IMR-90 (cell line): ENCODE measurements around the gene PTPN3.

Experiments used
- BHLHE40 ChIP-seq: fragments of 150-350 bp; IDR thresholded peaks from 2 replicates; pipeline ENCODE4 v1.6.1; 2016; ENCODE audit warnings: mild to moderate bottlenecking, low read depth, low read length
- ELK1 ChIP-seq: fragments of 150-350 bp; IDR thresholded peaks from 2 replicates; pipeline ENCODE4 v1.6.1; 2016; ENCODE audit warnings: low read depth, mild to moderate bottlenecking, low read length, moderate library complexity, borderline replicate concordance
- FOS ChIP-seq: fragments of 150-350 bp; IDR thresholded peaks from 2 replicates; pipeline ENCODE4 v1.6.1; 2016; ENCODE audit warnings: low read depth, low read length
- MAFK ChIP-seq: IDR thresholded peaks from 2 replicates; pipeline ENCODE4 v1.6.1; 2012; ENCODE audit warnings: low read depth, low read length, improper control_type of control experiment
- MAZ ChIP-seq: IDR thresholded peaks from 2 replicates; pipeline ENCODE4 v1.6.1; 2012; ENCODE audit warnings: low read depth, mild to moderate bottlenecking, low read length, improper control_type of control experiment, moderate library complexity, borderline replicate concordance
- POLR2A ChIP-seq: IDR thresholded peaks from 2 replicates; pipeline ENCODE4 v1.6.1; 2012; ENCODE audit warnings: mild to moderate bottlenecking, low read depth, low read length
- RAD21 ChIP-seq: IDR thresholded peaks from 2 replicates; pipeline ENCODE4 v1.6.1; 2012; ENCODE audit warnings: low read length, improper control_type of control experiment
- TF ChIP-seq, protein P1 (sequence below): conservative IDR thresholded peaks from 2 replicates; pipeline ENCODE4 v1.5.1; 2012; ENCODE audit warnings: mild to moderate bottlenecking, low read depth, low read length, improper control_type of control experiment
- TF ChIP-seq, protein P2 (sequence below): fragments of 150-350 bp; IDR thresholded peaks from 2 replicates; pipeline ENCODE4 v1.6.1; 2017; ENCODE audit warnings: mild to moderate bottlenecking, antibody characterized with exemption, low read length, low read depth

DNA sequence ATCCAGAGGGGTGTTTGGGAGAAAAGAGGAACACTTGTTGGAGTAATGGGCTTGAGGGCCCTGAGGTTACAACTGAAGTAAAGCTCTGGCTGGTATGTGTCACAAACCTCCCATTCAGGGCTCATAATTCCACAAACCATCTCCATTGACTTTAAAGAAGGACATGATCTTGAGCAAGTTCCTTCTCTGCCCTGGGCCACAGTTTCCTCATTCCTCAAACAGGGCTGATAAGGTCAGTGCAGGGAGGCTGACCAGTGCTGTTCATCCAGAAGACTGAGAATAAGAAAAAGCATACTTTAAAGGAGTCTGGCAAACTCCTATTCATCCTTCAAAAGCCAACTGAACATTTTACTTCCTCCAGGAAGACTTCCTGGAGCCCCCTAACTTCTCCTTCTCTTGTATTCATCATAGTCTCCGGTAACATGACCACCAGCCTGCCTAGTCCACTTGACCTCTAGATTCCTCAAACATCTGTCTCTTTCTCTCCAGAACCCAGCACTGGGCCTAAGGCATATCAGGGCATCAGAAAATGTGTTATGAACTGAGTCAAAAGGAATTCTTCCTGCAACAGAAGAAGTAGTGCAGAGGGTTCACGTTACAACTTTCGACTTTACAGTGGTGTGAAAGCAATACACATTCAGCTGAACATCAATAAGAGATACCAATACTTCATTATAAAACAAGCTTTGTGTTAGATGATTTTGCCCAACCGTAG is 20.7 kb upstream of the PTPN3 start:
- TF ChIP-seq RAD21 (no peak), MAFK (no peak), POLR2A (no peak), ELK1 (no peak), BHLHE40 (no peak), FOS (no peak), MAZ (no peak)
- TF ChIP-seq, protein P1, sequence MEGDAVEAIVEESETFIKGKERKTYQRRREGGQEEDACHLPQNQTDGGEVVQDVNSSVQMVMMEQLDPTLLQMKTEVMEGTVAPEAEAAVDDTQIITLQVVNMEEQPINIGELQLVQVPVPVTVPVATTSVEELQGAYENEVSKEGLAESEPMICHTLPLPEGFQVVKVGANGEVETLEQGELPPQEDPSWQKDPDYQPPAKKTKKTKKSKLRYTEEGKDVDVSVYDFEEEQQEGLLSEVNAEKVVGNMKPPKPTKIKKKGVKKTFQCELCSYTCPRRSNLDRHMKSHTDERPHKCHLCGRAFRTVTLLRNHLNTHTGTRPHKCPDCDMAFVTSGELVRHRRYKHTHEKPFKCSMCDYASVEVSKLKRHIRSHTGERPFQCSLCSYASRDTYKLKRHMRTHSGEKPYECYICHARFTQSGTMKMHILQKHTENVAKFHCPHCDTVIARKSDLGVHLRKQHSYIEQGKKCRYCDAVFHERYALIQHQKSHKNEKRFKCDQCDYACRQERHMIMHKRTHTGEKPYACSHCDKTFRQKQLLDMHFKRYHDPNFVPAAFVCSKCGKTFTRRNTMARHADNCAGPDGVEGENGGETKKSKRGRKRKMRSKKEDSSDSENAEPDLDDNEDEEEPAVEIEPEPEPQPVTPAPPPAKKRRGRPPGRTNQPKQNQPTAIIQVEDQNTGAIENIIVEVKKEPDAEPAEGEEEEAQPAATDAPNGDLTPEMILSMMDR: no peak
- TF ChIP-seq, protein P2, sequence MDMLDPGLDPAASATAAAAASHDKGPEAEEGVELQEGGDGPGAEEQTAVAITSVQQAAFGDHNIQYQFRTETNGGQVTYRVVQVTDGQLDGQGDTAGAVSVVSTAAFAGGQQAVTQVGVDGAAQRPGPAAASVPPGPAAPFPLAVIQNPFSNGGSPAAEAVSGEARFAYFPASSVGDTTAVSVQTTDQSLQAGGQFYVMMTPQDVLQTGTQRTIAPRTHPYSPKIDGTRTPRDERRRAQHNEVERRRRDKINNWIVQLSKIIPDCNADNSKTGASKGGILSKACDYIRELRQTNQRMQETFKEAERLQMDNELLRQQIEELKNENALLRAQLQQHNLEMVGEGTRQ: no peak
